NCI-H1436 treated with DMSO at 0.1 percent for 48 hours (cell line): ENCODE data around the gene OTUD7B.
"Not testable (repeated sequence)": the region's sequence is repeated elsewhere in the genome, so short reads cannot be mapped to it uniquely, and the experiment has no call there.

Experiments used
- DNase-seq: peaks from one replicate; lab custom pipeline; 2025; lab: John Stamatoyannopoulos, UW

The OTUD7B gene

GRCh38 chr1:150002217-150002616 lies 8.3 kb downstream of the OTUD7B start:
- no peak for DNase-seq

DNA sequence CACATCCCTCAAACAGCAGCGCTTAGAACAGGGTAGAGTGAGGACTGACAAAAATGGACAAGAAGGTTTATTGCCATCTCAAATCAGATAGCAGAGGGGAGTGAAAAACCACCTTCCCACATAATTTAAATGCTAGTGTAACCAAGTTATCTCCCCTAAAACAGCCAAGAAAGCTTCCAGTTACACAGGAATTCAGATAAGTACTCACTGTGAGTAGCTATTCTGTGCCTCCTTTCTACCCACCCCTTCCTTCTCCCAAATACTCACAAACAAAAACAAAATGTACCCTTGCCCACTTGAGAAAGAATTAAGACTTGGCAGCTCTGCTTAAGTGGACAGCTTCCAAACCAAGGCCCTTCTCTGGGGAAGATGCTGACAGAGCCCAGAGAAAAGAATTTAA lies 9.1 kb downstream of the OTUD7B start:
- DNase-seq: no peak

- no peak for DNase-seq
These were observed 12.8 kb downstream of the OTUD7B start for GRCh38 chr1:149997585-149998262.

DNA sequence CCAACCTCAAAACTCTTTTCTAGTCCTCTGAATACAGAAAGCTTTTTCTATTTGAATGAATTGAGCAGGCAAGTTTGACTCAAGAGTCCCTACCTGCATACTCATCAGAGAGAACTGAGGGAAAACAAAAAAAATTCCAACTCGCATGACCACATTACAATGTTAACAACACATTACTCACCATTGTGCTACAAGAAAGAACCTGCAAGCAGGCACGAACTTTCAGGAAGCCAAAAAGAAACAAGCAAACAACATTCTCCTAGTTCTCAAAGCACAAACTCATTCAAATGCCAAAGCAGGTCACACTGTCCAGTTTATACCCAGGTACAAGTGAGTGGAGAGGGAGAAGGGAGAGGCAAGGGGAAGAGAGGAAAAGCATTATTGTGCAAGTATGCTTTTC lies 14.6 kb downstream of the OTUD7B start:
- DNase-seq: no peak

- no peak for DNase-seq
These were observed 16.8 kb downstream of the OTUD7B start for GRCh38 chr1:149993764-149994163.

- DNase-seq: no peak
These were observed 17.3 kb downstream of the OTUD7B start for GRCh38 chr1:149993181-149993580.

GRCh38 chr1:149987297-149987595 lies 23.3 kb downstream of the OTUD7B start:
- no peak for DNase-seq

GRCh38 chr1:149986486-149987296 lies 23.8 kb downstream of the OTUD7B start:
- no peak for DNase-seq

- no peak for DNase-seq
These were observed 30.5 kb downstream of the OTUD7B start for GRCh38 chr1:149979972-149980540.

GRCh38 chr1:149979245-149979971 lies 31.1 kb downstream of the OTUD7B start:
- DNase-seq: no peak

GRCh38 chr1:149978547-149979023 lies 31.9 kb downstream of the OTUD7B start:
- DNase-seq: no peak

DNA sequence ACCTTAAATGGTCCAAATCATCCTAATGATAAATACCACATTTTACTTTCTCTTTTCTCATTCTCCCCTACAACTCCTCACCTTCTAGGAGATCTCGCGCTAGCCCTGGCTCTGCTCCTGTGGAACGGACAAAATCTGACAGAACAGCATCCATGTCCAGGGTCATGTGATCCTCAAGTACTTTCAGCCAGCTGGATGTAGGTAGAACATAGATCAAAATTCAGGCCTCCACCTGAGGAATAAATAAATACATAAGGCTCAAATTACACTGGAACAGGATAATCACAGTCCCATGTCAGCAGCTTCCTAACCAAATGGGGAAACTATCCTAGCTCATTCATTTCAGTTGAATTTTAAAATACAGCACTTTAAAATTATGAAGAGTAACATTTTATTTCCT lies 33.2 kb downstream of the OTUD7B start:
- DNase-seq: no peak

DNA sequence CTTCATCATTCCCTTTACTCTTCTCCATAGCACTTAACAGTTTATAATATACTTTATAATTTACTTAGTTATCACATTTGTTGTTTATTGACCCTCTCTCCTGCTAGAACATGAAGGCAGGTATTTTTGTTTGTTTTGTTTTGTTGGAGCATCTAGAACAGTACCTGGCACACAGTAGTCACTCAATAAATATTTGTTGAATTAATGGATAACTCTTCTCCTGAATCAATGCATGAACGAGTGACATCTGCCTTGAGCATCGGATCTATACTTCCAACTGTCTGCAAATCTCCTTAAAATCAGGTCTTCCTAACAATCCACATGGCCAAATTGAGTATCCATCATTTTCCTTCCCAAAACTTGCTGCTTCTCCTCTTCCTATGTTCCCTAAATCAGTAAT lies 38.0 kb downstream of the OTUD7B start:
- DNase-seq: no peak

DNA sequence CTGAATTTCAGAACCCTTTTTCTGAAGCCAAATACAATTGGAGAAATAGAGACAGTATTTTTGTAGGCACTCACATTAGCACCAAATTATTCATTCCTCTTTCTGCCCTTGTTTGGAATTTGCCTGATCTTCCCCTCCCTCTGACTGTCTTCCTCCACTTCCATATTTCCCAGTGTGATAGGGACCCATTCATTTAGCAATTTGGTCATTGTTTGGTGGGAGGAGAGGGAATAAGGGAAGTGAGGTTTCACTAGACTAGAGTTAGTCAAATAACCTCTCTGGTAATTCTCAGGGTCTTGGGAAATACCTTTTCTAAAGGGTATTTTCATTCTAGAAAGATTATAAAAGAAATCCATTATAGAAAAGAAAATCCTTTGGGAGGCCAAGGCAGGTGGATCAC lies 42.9 kb downstream of the OTUD7B start:
- no peak for DNase-seq

- DNase-seq: no peak
These were observed 43.5 kb downstream of the OTUD7B start for GRCh38 chr1:149967041-149967440.

DNA sequence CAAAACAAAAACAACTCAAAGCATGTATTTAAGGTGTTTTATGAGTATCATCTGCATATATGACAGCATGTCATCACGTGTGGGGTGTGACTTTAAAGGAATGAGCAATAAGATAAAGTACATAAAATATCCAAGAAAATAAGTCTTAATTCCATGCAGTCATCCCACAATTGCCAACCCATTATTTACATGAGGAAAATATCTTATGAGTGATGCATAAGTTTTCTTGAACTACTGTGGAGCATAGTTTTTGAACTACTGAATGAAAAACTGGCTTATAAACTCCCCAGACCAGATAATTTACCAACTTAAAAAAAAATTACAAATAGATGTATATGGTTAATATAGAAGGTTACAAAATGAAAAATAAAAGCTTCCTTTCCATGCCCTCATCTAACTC lies 44.1 kb downstream of the OTUD7B start:
- no peak for DNase-seq

DNA sequence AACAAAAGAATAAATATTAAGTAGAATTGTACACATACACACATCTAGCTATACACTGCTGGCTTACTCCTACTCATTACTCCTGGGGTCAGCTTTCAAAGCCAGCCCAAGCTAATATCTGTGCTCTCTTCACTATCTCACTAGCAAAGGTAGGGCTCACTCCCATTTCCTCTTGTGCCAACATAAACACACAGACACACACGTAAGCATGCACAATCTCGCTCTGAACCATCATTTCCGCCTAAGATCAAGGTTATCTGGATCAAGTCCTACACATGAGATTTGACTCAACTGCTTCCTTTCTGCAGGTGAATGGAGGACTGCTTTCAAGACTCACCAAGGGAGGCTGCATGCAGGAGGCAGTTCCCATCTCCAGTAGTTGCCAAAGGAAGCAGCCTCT lies 45.1 kb downstream of the OTUD7B start:
- DNase-seq: no peak

DNA sequence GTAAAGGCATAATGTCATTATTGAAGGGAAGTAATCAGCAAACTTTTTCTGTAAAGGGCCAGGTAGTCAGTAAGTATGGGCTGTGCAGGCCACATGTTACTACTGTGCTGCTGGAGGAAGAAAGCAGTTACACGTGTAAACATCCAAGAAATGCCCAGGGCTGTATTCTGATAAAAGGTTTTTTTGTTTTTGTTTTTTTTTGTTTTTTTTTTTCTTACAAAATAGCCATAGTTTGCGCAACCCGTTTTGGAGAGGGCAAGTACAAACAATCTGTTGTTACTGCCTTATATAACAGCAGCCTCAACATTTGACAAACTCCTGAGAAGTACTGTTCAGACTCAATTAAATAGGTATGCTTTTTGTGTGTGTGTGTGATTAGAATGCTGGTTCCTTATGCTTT lies 47.2 kb downstream of the OTUD7B start:
- DNase-seq: no peak

GRCh38 chr1:149962736-149963135 lies 47.8 kb downstream of the OTUD7B start:
- no peak for DNase-seq

- DNase-seq: no peak
These were observed 48.4 kb downstream of the OTUD7B start for GRCh38 chr1:149962039-149962647.

DNA sequence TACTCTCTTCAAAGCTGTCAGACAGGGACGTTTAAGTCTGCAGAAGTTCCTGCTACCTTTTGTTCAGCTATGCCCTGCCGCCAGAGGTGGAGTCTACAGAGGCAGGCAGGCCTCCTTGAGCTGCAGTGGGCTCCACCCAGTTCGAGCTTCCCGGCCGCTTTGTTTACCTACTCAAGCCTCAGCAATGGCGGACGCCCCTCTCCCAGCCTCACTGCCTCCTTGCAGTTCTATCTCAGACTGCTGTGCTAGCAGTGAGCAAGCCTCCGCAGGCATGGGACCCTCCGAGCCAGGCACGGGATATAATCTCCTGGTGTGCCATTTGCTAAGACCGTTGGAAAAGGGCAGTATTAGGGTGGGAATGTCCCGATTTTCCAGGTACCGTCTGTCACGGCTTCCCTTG lies 53.0 kb downstream of the OTUD7B start:
- not testable (repeated sequence) for DNase-seq

DNA sequence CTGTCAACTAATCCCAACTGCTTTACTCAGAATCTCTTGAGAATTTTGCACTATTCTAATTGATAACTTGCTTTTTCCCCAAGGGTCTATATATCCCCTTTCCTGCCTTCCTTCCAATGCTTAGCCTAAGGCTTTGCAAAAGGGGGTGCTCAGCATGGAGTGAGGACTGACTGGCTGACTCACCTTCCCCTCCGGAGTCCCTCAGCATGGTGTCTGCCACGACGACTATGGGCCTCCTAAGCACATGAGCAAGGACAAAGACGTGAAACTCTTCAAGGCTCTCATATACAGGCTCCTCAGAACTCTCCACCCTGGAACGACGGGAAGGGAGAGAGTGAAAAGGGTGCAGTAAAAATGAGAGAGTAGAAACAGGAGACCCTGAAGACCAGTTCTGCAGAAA lies 60.6 kb downstream of the OTUD7B start:
- DNase-seq: no peak
